HS-5 (cell line): Measurements from ENCODE around the gene ACTR3.

Experiments used
- DNase-seq: peaks from one replicate; pipeline ENCODE4 v3.0.0-alpha.2; 2012; ENCODE audit warnings: low read depth

The ACTR3 gene

DNA sequence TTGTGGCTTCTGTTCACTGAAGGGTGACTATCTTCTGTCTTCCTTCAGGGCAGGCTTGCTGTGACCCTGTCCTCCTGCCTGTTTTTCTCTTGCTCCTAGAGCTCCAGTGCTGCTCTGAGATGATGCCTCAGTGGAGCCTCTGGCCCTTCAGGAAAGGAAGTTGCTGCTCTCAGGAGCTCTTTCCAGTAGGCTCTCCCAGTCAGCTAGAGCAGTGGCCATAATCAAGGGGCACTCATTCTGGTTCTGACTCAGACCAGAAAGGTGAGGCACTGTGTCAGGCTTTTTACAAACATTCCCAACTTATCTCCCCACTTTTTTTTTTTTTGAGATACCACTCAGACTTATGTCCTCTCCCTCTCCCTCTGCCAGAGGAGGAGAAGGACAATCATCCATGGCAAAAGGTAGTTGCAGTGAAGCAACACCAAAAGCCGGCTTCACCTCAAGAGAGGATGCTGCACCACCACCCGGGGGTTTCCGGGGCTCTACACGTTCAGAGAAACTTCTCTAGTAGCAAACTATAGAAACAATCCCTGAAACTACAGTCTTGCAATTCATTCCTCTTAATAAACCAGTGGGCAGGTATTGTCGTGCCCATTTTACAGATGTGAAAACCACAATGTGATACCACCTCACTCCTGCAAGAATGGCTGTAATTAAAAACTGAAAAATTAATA is 115.4 kb downstream of the ACTR3 start:
- DNase-seq, result no peak

DNA sequence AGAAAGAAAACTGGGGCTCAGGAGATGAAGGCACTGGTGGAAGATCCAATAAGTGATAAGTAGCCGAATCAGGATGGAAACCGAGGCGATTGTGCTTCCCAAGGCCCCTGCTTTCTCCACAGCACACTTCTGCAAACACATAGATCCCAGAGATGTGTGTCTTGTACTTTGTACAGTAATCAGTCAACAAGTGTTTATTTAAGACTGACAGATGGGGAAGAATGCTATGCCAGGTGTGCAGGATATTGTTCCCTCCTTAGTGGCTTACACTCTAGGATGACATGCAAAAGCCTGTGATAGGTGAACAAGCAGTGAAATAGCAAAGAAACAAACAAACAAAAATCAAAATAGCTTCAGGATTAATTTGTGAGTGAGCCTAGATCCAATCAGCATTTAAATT is 116.6 kb downstream of the ACTR3 start:
- DNase-seq, result no peak

DNA sequence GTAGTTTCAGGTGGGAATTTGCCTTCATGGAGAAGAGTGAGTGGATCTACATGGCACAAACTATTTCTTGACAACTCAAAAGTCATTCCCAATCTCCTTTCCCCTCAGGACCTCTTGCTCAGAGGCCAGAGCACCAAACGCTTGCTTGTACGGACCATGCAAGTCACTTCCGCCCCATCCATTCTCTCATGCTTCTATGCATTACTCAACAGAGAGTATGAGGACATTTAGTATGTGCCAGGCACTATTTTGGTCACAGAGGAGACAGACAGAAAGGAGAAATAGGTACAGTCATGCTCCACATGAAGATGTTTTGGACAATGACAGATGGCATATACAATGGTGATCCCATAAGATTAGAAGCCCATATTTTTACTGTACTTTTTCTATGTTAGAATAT is 117.5 kb downstream of the ACTR3 start:
- no peak for DNase-seq

DNA sequence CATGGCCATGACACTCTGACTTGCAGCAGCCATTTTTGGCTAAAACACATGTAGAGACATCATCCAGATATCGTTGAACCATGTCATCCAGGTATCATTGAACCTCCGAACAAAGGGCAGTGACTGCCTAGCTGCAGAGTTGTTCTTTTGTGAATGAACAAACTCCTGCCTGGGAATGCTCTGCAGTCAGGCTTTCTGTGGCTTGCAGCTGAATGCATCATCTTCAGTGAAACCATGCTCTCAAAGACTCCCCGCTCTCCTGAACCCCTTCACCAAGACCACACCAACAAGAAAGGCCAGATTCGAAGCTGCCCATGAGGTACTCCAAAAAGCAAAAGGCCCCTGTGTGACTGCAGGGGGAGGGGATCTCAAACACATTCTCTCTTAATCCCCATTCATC is 118.8 kb downstream of the ACTR3 start:
- no peak for DNase-seq

DNA sequence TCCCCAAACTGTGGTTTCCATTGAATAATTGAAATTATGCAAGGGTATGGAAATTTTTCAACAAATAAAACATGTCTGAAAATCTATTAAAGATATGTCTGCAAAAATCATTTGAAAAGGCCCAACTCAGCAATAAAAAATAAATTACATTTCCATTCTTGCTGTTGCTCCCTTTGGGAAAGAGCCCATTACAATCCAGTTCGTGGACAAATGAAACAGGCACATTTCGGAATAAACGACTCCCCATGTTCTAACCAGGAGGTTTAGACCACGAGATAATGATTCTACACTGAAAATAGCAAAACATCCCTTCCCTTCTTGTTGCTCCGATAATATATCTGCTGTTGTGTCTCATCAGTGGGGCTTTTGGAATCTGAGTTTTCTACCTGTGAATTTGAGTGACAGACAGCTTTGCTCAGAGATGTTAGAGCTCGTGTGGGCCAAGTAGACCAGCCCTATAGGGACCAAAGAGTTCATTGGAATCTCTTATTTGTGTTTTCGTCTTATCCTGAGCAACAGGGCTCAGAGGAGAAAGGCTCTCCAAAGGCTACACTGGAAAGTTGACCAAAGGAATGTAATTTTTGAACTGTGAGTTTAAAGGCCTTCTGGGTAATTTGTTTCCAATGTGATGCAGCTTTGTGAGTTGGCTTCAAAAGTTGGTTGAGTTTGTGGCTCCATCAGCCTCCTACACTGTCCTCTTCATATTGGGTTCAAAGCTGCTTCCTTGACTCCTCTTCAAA is 119.5 kb downstream of the ACTR3 start:
- DNase-seq, result no peak

DNA sequence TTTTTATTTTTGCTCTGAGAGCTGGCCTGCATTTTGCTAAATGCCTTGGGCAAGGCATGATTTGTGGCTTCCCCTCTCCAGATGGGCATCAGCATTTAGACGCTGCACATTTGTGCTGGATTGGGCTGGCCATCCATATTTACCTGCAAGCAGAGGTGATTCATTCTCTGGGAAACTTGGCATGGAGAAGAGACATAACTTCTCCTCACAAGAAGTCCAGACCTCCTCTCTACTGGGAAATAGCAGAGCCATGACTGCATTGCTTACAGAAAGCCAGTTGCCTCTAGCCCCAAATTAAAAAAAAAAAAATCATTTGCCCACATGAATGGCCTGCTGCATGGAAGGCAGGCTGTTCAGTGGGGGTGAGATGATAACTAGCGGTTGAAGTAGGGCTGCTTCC is 120.1 kb downstream of the ACTR3 start:
- DNase-seq, result no peak

DNA sequence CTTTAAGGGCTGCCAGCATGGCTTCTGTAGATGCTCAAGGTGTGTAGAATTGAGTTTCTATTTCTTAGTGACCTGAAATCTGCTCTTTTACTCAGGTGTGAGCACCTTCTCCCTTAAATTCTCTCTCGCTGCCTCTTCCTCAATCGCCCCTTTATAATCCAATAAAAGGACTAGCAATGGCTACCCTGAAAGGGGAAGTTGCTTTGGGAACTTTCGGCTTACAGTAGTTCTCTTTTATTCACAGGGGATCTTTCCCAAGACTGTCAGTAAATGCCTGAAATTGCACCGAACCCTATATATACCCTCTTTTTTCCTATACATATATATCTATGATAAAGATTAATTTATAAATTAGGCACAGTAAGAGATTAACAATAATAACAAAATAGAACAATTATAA is 121.8 kb downstream of the ACTR3 start:
- no peak for DNase-seq
